ENCODE data around the gene ECE2. TPM values are rescaled to one million over a fixed set of nuclear protein-coding genes. Genes with fewer than 3 reads are reported as not detected.
A peak's percentile ranks its signal among the peaks of the same experiment; 100 is the strongest.

ECE2 gene
- total and polyA plus RNA-seq, 10 of the 15 experiments (the other 5 are each of a cell fraction or from before 2014, with no cell fraction given), result not detected

DNA sequence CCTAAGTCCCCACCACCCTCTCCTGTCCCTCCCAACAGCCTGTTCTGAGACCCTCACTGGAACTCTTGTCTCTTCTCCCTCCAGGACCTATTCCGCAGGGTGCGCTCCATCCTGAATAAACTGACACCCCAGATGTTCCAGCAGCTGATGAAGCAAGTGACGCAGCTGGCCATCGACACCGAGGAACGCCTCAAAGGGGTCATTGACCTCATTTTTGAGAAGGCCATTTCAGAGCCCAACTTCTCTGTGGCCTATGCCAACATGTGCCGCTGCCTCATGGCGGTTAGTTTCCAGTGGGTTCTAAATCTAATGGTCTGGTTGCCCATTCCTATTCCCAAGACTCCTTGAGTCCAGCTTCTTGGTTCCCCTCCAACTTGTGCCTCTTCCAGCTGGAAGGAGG, 47.9 kb downstream of the ECE2 start:
- TF ChIP-seq PAX5 (IDR thresholded peaks at IDR 0.05; ENCODE audit: borderline replicate concordance, low read depth, low read length) (no peak), EGR1 (IDR thresholded peaks at IDR 0.05; ENCODE audit: borderline replicate concordance in 1 of 2, low read depth in 2 of 2, low read length in 2 of 2) (no peak)
- H3K9me3 ChIP-seq (replicated peaks; ENCODE audit: control insufficient read depth, insufficient read depth, low read length), result no peaks in the 10 kb centered on the region
- WGBS (ENCODE audit: insufficient coverage, insufficient replicate concordance, low lambda C conversion rate, missing lambda C conversion rate), result 98% methylated on average over 8 of the region's 8 CpGs
- no peak overlapping the region for H3K4me2 ChIP-seq (ENCODE audit: control insufficient read depth, insufficient read depth)
- H3K27me3 ChIP-seq (replicated peaks in 1 of 2; ENCODE audit: control insufficient read depth in 2 of 2, insufficient read depth in 2 of 2, low read length in 1 of 2), result no peaks in the 10 kb centered on the region
- no peak overlapping the region for H2AFZ ChIP-seq (ENCODE audit: control insufficient read depth, low read depth, low read length)
- FAIRE-seq, result no peak
- ChIA-PET RAD21 (ENCODE audit: unreplicated experiment) (no interaction called here), CTCF (no interaction called here), SMC1A (ENCODE audit: uncharacterized antibody, unreplicated experiment) (interaction anchor here (0.6 kb wide), 1 partner anchor 229 kb away, joined by 3 read pairs; no protein-coding TSS in a partner anchor), POLR2A (no interaction called here)
- in situ Hi-C loops (cut with MboI), result no loop called here
- no peaks in the 10 kb centered on the region; the same call in none of the 2 replicates for H4K20me1 ChIP-seq (ENCODE audit: control insufficient read depth, insufficient read depth)
- DNase-seq (ENCODE audit: low read depth, low spot score), result no peak
- peaks cover 71 to 78% of the 10 kb centered on the region in 2 experiments for H3K36me3 ChIP-seq (ENCODE audit: control insufficient read depth in 2 of 2, insufficient read depth in 2 of 2, low read length in 1 of 2)
- no peak overlapping the region for H3K27ac ChIP-seq (ENCODE audit: control insufficient read depth, insufficient read depth)
- no peak overlapping the region for H3K9ac ChIP-seq (ENCODE audit: control insufficient read depth, insufficient read depth, low read length)
- H3K4me1 ChIP-seq (ENCODE audit: control insufficient read depth, insufficient read depth, low read length), result no peaks in the 10 kb centered on the region; the same call in 1 of the 2 replicates
- peaks cover 18% of the 10 kb centered on the region for H3K79me2 ChIP-seq (ENCODE audit: control insufficient read depth, insufficient read depth, low read length)
- ATAC-seq, result no peak
- intact Hi-C loops (cut with micrococcal nuclease; ENCODE audit: unreplicated experiment), result no loop called here
- H3K4me3 ChIP-seq, result no peak overlapping the region
- BruUV-seq (replicated peaks), result no TSS peak

DNA sequence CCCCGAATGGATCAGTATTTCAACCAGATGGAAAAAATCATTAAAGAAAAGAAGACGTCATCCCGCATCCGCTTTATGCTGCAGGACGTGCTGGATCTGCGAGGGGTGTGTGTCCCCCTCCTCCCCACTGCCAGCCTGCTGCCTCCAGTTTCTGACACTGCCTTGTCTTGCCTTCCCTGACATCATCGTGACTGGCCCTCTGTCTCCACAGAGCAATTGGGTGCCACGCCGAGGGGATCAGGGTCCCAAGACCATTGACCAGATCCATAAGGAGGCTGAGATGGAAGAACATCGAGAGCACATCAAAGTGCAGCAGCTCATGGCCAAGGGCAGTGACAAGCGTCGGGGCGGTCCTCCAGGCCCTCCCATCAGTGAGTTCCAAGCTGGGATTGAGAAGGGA, 49.4 kb downstream of the ECE2 start:
- no peak for DNase-seq (ENCODE audit: low read depth, low spot score)
- ChIA-PET POLR2A (interaction anchor here (0.7 kb wide), 1 partner anchor 138 kb away, joined by 3 read pairs; no protein-coding TSS in a partner anchor), SMC1A (ENCODE audit: uncharacterized antibody, unreplicated experiment) (no interaction called here), CTCF (interaction anchor here (1.8 kb wide), 1 partner anchor 29 kb away, joined by 6 read pairs; no protein-coding TSS in a partner anchor), RAD21 (ENCODE audit: unreplicated experiment) (no interaction called here)
- ATAC-seq, result no peak
- Histone ChIP-seq H2AFZ (ENCODE audit: control insufficient read depth, low read depth, low read length) (no peak overlapping the region), H3K36me3 (ENCODE audit: control insufficient read depth in 2 of 2, insufficient read depth in 2 of 2, low read length in 1 of 2) (peaks cover 66 to 79% of the 10 kb centered on the region in 2 experiments), H3K4me2 (ENCODE audit: control insufficient read depth, insufficient read depth) (no peak overlapping the region), H3K4me1 (ENCODE audit: control insufficient read depth, insufficient read depth, low read length) (no peaks in the 10 kb centered on the region; the same call in 1 of the 2 replicates), H3K27me3 (replicated peaks in 1 of 2; ENCODE audit: control insufficient read depth in 2 of 2, insufficient read depth in 2 of 2, low read length in 1 of 2) (no peaks in the 10 kb centered on the region), H3K9ac (ENCODE audit: control insufficient read depth, insufficient read depth, low read length) (no peak overlapping the region), H3K27ac (ENCODE audit: control insufficient read depth, insufficient read depth) (no peak overlapping the region), H4K20me1 (ENCODE audit: control insufficient read depth, insufficient read depth) (no peaks in the 10 kb centered on the region; the same call in none of the 2 replicates), H3K4me3 (no peak overlapping the region), H3K79me2 (ENCODE audit: control insufficient read depth, insufficient read depth, low read length) (peaks cover 5% of the 10 kb centered on the region), H3K9me3 (replicated peaks; ENCODE audit: control insufficient read depth, insufficient read depth, low read length) (no peaks in the 10 kb centered on the region)
- intact Hi-C loops (cut with micrococcal nuclease; ENCODE audit: unreplicated experiment), result no loop called here
- FAIRE-seq, result no peak
- in situ Hi-C loops (cut with MboI), result no loop called here
- 98% methylated on average over 12 of the region's 13 CpGs for WGBS (ENCODE audit: insufficient coverage, insufficient replicate concordance, low lambda C conversion rate, missing lambda C conversion rate)
- TSS peak; percentile 3 for BruUV-seq (replicated peaks)
- TF ChIP-seq ZNF207 (IDR thresholded peaks at IDR 0.05; ENCODE audit: borderline replicate concordance) (no peak), POLR2AphosphoS5 (IDR thresholded peaks at IDR 0.05; ENCODE audit: low read length) (peak; percentile 15; the same call in 1 of the 2 replicates)
